ENCODE data around the gene MAP3K7CL. TPM values are rescaled to one million over a fixed set of nuclear protein-coding genes. Genes with fewer than 3 reads are reported as not detected.

The MAP3K7CL gene
- total RNA-seq, 1 experiment from 2014 or later: 0.15 TPM

GRCh38 chr21:29208044-29208681 is 77.7 kb downstream of the MAP3K7CL start:
- TF ChIP-seq ZNF219 (CRISPR knock-in tag; IDR thresholded peaks at IDR 0.05; ENCODE audit: borderline replicate concordance) (no peak), ZNF425 (CRISPR knock-in tag; conservative IDR thresholded peaks at IDR 0.05) (no peak), ZNF423 (CRISPR knock-in tag; IDR thresholded peaks at IDR 0.05) (no peak), NR1H2 (CRISPR knock-in tag; IDR thresholded peaks at IDR 0.05) (no peak), CBFB (CRISPR knock-in tag; IDR thresholded peaks at IDR 0.05; ENCODE audit: low read depth) (no peak), STAT6 (CRISPR knock-in tag; conservative IDR thresholded peaks at IDR 0.05; ENCODE audit: low read depth) (no peak), ZMAT4 (CRISPR knock-in tag; IDR thresholded peaks at IDR 0.05) (no peak), ZNF317 (CRISPR knock-in tag; IDR thresholded peaks at IDR 0.05; ENCODE audit: borderline replicate concordance, low read depth) (no peak), MLX (CRISPR knock-in tag; IDR thresholded peaks at IDR 0.05) (no peak), CREB1 (CRISPR knock-in tag; IDR thresholded peaks at IDR 0.05) (no peak), NFYB (CRISPR knock-in tag; conservative IDR thresholded peaks at IDR 0.05; ENCODE audit: low read depth) (no peak), ATF2 (CRISPR knock-in tag; IDR thresholded peaks at IDR 0.05; ENCODE audit: borderline replicate concordance, low read depth) (no peak), CDX4 (CRISPR knock-in tag; IDR thresholded peaks at IDR 0.05; ENCODE audit: borderline replicate concordance) (no peak), ERG (CRISPR knock-in tag; IDR thresholded peaks at IDR 0.05) (no peak), TCF7 (CRISPR knock-in tag; IDR thresholded peaks at IDR 0.05; ENCODE audit: low read depth) (no peak), ATF1 (CRISPR knock-in tag; IDR thresholded peaks at IDR 0.05) (no peak), RORB (CRISPR knock-in tag; IDR thresholded peaks at IDR 0.05) (no peak), OVOL2 (CRISPR knock-in tag; IDR thresholded peaks at IDR 0.05; ENCODE audit: borderline replicate concordance) (no peak), NFE2L1 (CRISPR knock-in tag; IDR thresholded peaks at IDR 0.05) (no peak)
- no peak overlapping the region for H3K27ac Mint-ChIP-seq
- DNase-seq (ENCODE audit: low spot score) (no peak), ATAC-seq (no peak)
- no peaks in the 10 kb centered on the region for H3K27me3 Mint-ChIP-seq (ENCODE audit: low read depth)
- peaks cover 3% of the 10 kb centered on the region; the same call in 1 of the 2 replicates for H3K9me3 Mint-ChIP-seq
- H3K4me3 Mint-ChIP-seq: no peak overlapping the region
- no peaks in the 10 kb centered on the region for H3K4me1 Mint-ChIP-seq
- ChIA-PET CTCF (no interaction called here), POLR2A (no interaction called here)
- no peaks in the 10 kb centered on the region for H3K36me3 Mint-ChIP-seq

Data from WTC11 (cell line).